Measurements from ENCODE around the gene MT3. TPM values are rescaled to one million over a fixed set of nuclear protein-coding genes. Genes with fewer than 3 reads are reported as not detected.

Gene MT3
- total RNA-seq, 1 donor from 2014 or later: not detected

GRCh38 chr16:56606071-56606475 lies 16.7 kb downstream of the MT3 start:
- no peak for DNase-seq
- no peak for ATAC-seq
- peaks cover 45% of the 10 kb centered on the region for H3K4me1 ChIP-seq
- no peaks in the 10 kb centered on the region for H3K36me3 ChIP-seq
- intact Hi-C loops (cut with DNase I): no loop called here
- no peaks in the 10 kb centered on the region for H3K27me3 ChIP-seq (ENCODE audit: low read depth)
- peak overlapping the region; percentile 96 for H3K27ac ChIP-seq
- TF ChIP-seq, protein P1, sequence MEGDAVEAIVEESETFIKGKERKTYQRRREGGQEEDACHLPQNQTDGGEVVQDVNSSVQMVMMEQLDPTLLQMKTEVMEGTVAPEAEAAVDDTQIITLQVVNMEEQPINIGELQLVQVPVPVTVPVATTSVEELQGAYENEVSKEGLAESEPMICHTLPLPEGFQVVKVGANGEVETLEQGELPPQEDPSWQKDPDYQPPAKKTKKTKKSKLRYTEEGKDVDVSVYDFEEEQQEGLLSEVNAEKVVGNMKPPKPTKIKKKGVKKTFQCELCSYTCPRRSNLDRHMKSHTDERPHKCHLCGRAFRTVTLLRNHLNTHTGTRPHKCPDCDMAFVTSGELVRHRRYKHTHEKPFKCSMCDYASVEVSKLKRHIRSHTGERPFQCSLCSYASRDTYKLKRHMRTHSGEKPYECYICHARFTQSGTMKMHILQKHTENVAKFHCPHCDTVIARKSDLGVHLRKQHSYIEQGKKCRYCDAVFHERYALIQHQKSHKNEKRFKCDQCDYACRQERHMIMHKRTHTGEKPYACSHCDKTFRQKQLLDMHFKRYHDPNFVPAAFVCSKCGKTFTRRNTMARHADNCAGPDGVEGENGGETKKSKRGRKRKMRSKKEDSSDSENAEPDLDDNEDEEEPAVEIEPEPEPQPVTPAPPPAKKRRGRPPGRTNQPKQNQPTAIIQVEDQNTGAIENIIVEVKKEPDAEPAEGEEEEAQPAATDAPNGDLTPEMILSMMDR (IDR thresholded peaks at IDR 0.05): no peak
- no peak overlapping the region for H3K4me3 ChIP-seq
- no peaks in the 10 kb centered on the region for H3K9me3 ChIP-seq

DNA sequence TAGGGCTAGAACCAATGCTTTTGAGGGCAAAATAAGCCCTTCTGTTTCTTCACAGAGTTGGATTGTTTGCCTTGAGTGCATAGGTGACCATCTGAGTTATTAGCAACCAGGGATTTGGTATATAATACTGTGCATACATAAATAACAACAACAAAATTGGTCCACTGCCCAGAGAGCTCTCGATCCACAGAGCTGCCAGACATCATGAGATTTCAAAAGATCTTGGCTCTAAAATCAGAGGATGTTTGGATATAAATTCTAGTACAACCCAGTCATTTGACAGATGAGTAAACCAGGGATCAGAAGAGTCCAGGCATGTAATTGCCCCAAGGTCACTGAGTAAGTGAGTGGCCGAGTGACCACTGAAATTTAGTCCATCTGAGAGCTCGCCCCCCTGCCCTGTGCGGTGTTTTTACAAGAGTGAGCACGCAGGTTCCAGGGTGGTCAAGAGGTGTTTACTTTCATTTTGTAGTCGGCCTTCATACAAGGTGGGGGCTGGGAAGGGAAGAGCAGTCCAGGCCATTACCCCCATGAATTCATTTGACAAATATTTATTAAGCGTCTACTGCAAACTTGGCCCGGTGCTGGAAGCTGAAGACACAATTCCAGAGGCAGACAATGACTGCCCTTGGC lies 17.3 kb downstream of the MT3 start:
- H3K27ac ChIP-seq: peak overlapping the region; percentile 96
- TF ChIP-seq, protein P1 (IDR thresholded peaks at IDR 0.05): no peak
- peaks cover 51% of the 10 kb centered on the region for H3K4me1 ChIP-seq
- peak in 1 of 2 donors; percentile 0 for ATAC-seq
- no peak for DNase-seq
- peak overlapping the region; percentile 12 for H3K4me3 ChIP-seq
- intact Hi-C loops (cut with DNase I): no loop called here
- H3K36me3 ChIP-seq: no peaks in the 10 kb centered on the region
- no peaks in the 10 kb centered on the region for H3K27me3 ChIP-seq (ENCODE audit: low read depth)
- H3K9me3 ChIP-seq: no peaks in the 10 kb centered on the region

DNA sequence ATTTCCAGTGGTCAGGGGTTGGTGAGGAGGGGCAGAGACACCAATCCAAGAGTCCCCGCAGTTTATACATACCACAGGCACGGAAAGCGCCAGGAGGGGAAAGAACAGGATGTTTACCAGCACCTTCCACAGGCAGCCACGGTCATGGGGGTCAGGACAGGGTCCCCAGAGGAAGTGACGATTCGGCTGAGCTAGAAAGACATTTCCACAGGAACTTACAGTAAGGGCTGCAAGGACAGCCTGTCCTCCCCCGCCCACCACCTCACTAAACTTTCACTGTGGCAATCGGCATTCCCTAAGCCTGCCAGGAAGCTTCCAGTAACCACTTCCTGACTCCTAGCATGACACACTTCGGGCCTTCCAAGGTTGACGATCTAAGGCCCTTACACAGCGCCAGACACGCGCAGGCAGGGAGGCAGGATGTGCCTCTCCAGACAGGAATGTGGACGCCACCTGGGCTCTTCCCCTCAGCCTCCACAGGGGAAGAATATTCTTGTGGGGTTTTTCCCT lies 17.8 kb downstream of the MT3 start:
- peak overlapping the region; percentile 96 for H3K27ac ChIP-seq
- intact Hi-C loops (cut with DNase I): no loop called here

DNA sequence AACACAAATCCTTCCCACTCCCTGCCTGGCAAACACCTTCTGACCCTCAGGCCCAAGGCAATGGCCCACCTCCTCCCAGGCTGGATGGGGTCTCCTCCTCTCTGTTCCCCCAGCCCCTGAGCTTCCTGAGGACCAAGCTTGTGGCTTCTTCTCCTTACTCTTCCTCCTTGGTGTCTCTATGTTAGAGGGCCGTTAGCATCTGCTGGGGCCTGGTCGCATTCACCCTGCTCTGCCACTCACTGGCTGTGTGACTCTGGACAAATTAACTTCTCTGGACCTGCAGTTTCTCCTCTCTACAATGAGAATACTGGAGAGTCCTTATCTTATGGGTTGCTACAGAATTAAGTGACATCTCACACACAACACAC lies 18.3 kb downstream of the MT3 start:
- H3K4me1 ChIP-seq: peaks cover 55% of the 10 kb centered on the region
- ATAC-seq: no peak

More for the DNA sequence above, 17.8 kb downstream of the MT3 start:
- ATAC-seq (peak; percentile 56), DNase-seq (peak; percentile 81)
- H3K4me1 ChIP-seq: peaks cover 55% of the 10 kb centered on the region
- H3K36me3 ChIP-seq: no peaks in the 10 kb centered on the region
- H3K27me3 ChIP-seq (ENCODE audit: low read depth): no peaks in the 10 kb centered on the region
- H3K4me3 ChIP-seq: peak overlapping the region; percentile 72
- no peaks in the 10 kb centered on the region for H3K9me3 ChIP-seq
- TF ChIP-seq, protein P1 (IDR thresholded peaks at IDR 0.05): no peak

GRCh38 chr16:56608043-56608875 lies 18.9 kb downstream of the MT3 start, which contains the start of gene MT2A:
Gene MT2A, plus strand, starts transcription at chr16:56608584. Its CDS starts 72 bp downstream, at chr16:56608656.
- Histone ChIP-seq H3K36me3 (no peaks in the 10 kb centered on the region), H3K9me3 (no peaks in the 10 kb centered on the region), H3K27ac (peak within 1 kb of the TSS; percentile 96), H3K4me3 (peak within 1 kb of the TSS; percentile 72), H3K27me3 (ENCODE audit: low read depth) (no peaks in the 10 kb centered on the region), H3K4me1 (peaks cover 55% of the 10 kb centered on the region)
- intact Hi-C loops (cut with DNase I): no loop called here
- TF ChIP-seq, protein P1 (IDR thresholded peaks at IDR 0.05): no peak
- peak; percentile 98 for DNase-seq
- peak; percentile 89 to 94 for ATAC-seq

More for the DNA sequence above, 18.3 kb downstream of the MT3 start:
- no peaks in the 10 kb centered on the region for H3K9me3 ChIP-seq
- TF ChIP-seq, protein P1 (IDR thresholded peaks at IDR 0.05): no peak
- no peaks in the 10 kb centered on the region for H3K36me3 ChIP-seq
- intact Hi-C loops (cut with DNase I): no loop called here
- H3K27ac ChIP-seq: peak overlapping the region; percentile 96
- peak overlapping the region; percentile 72 for H3K4me3 ChIP-seq
- no peak for DNase-seq
- no peaks in the 10 kb centered on the region for H3K27me3 ChIP-seq (ENCODE audit: low read depth)
